Fibroblast of lung (primary cell): ENCODE measurements around the gene RAD18.

ENCODE experiments used
- EZH2 ChIP-seq: IDR thresholded peaks from 2 replicates; pipeline ENCODE4 v1.5.1; 2012; ENCODE audit warnings: low read length, control low read depth, mild to moderate bottlenecking; ENCODE audit errors: missing control alignments
- TF ChIP-seq, protein P1 (sequence below), 2 donors: IDR thresholded peaks in 1 of 2; conservative IDR thresholded peaks in 1 of 2; 1 replicate in 1 of 2; 2 replicates in 1 of 2; pipeline ENCODE4 v1.5.1; 2011 to 2012; ENCODE audit warnings: low read length in 2 of 2, control low read depth in 1 of 2, inconsistent platforms in 1 of 2, low read depth in 1 of 2, mild to moderate bottlenecking in 1 of 2

DNA sequence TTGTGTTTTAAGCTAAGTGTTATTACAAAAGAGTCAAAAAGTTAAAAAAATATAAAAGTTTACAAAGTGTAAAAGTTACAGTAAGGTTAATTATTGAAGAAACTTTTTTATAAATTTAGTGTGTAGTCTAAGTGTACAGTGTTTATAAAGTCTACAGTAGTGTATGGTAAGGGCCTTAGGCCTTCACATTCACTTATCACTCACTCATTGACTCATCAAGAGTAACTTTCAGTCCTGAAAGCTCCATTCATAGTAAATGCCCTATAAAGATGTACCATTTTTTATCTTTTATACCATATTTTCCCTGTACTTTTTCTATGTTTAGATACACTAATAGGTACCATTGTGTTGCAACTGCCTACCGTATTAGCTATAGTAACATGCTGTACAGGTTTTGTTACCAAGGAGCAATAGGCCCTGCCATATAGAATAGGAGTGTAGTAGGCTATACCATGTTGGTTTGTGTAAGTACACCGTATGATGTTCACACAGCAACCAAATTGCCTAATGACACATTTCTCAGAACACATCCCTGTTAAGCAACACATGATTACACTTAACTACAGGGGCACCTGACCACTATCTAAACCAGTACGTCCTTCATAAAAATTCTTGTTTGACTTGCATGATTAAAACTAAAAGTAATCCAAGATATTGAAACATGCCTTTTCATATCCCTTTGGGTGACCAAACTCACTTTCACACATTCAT lies 17.2 kb downstream of the RAD18 start:
- TF ChIP-seq, protein P1, sequence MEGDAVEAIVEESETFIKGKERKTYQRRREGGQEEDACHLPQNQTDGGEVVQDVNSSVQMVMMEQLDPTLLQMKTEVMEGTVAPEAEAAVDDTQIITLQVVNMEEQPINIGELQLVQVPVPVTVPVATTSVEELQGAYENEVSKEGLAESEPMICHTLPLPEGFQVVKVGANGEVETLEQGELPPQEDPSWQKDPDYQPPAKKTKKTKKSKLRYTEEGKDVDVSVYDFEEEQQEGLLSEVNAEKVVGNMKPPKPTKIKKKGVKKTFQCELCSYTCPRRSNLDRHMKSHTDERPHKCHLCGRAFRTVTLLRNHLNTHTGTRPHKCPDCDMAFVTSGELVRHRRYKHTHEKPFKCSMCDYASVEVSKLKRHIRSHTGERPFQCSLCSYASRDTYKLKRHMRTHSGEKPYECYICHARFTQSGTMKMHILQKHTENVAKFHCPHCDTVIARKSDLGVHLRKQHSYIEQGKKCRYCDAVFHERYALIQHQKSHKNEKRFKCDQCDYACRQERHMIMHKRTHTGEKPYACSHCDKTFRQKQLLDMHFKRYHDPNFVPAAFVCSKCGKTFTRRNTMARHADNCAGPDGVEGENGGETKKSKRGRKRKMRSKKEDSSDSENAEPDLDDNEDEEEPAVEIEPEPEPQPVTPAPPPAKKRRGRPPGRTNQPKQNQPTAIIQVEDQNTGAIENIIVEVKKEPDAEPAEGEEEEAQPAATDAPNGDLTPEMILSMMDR (conservative IDR thresholded peaks at IDR 0.05 in 1 of 2, IDR thresholded peaks at IDR 0.05 in 1 of 2; ENCODE audit: low read depth in 1 of 2, low read length in 2 of 2): no peak
- no peak for TF ChIP-seq EZH2
